ENCODE results near the gene CATSPER1. TPM values are rescaled to one million over a fixed set of nuclear protein-coding genes. Genes with fewer than 3 reads are reported as not detected.

CATSPER1 gene
- total and polyA plus RNA-seq, 2 of the 8 experiments (the other 6 are each of a cell fraction or from before 2014, with no cell fraction given): not detected

DNA sequence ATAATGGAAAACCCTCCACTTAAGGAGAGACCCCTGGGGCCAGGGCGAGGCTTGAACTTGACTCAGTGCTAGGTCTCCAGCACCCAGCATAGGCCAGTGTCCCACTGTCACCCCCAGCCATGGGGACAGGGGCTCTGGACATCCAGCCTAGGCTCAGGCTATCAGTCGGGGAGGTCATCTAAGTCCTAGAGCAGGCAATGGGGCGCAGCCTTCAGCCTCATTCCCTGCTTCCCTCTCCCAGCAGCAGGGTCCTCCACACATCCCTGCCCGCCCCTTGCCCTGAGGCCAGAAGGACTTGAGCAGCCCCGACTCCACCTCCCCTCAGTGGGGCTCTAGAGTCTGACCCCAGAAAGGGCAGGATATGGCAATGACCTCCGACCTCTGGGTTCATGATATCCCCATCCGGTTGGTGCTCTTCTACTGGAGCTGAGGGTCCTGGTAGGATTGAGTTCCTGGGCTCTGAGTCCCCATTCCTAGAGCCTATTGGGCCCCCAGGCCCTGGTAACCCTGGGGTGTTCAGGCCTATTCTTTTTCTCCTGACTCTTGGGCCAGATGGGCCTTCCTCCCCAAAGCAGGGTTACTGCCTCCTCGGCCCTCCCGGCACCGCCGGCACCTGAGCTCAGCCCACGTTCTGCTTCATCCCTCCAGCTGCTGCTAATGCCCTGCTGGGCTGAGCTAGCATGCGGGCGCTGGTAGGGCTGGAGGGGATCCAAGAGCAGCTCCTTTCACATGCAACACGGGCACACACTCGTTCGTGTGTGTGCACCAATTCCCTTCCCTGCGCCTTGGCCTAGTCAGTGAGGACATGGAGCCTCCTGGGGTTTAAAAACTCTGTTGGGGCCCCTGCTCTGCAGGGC is 10.1 kb downstream of the CATSPER1 start:
- FAIRE-seq: no peak
- Histone ChIP-seq H3K14ac (ENCODE audit: insufficient read length) (no peak overlapping the region), H4K8ac (ENCODE audit: extremely low read depth, insufficient read depth, low read length) (peak overlapping the region; percentile 51; the same call in 1 of the 2 replicates), H3K27me3 (replicated peaks in 1 of 4; ENCODE audit: control insufficient read depth in 3 of 4, extremely low read depth in 1 of 4, insufficient read depth in 3 of 4, low read length in 3 of 4) (peaks cover 5 to 22% (median 20%) of the 10 kb centered on the region in 4 experiments), H3K56ac (replicated peaks; ENCODE audit: insufficient read length, low read depth, low read length) (no peak overlapping the region), H2BK5ac (ENCODE audit: low read depth, low read length) (no peak overlapping the region), H3K23ac (ENCODE audit: insufficient read length) (no peak overlapping the region), H3K18ac (ENCODE audit: extremely low read depth, low read length) (no peak overlapping the region), H3K4me3 (ENCODE audit: extremely low read depth in 1 of 4, insufficient read depth in 2 of 4, low read depth in 3 of 4, low read length in 4 of 4) (no peak overlapping the region), H4K5ac (ENCODE audit: insufficient read length, low read depth, low read length) (no peak overlapping the region), H3K23me2 (ENCODE audit: low read depth, low read length) (peaks cover 2% of the 10 kb centered on the region; the same call in 1 of the 2 replicates), H3K27ac (ENCODE audit: low read depth, low read length) (no peak overlapping the region), H2BK12ac (ENCODE audit: low read depth, low read length) (no peak overlapping the region), H2BK20ac (ENCODE audit: low read length) (no peak overlapping the region), H2AFZ (ENCODE audit: low read length) (no peak overlapping the region), H2BK15ac (ENCODE audit: low read length) (no peak overlapping the region), H4K91ac (replicated peaks; ENCODE audit: insufficient read length, low read length) (no peak overlapping the region), H3K79me1 (ENCODE audit: low read depth, low read length) (no peaks in the 10 kb centered on the region), H4K20me1 (replicated peaks in 1 of 2; ENCODE audit: control insufficient read depth in 1 of 2, insufficient read depth in 2 of 2, low read length in 2 of 2) (no peaks in the 10 kb centered on the region), H3K9me3 (ENCODE audit: insufficient read depth in 2 of 2, low read depth in 1 of 2, low read length in 1 of 2) (no peaks in the 10 kb centered on the region), H3K4me2 (ENCODE audit: insufficient read depth in 1 of 2, low read depth in 2 of 2, low read length in 2 of 2) (no peak overlapping the region), H2BK120ac (replicated peaks; ENCODE audit: low read depth, low read length) (no peak overlapping the region), H3K79me2 (ENCODE audit: control insufficient read depth in 1 of 2, insufficient read depth in 2 of 2, low read length in 2 of 2) (no peaks in the 10 kb centered on the region), H3K4me1 (replicated peaks in 1 of 4; ENCODE audit: control insufficient read depth in 3 of 4, insufficient read depth in 4 of 4, low read length in 3 of 4) (peaks cover 0 to 8% (median 5%) of the 10 kb centered on the region in 4 experiments; a peak in 5 of 7 replicates), H3K9ac (replicated peaks in 1 of 4; ENCODE audit: extremely low read depth in 1 of 4, low read depth in 3 of 4, low read length in 3 of 4) (no peak overlapping the region), H2AK5ac (ENCODE audit: low read depth, low read length) (no peak overlapping the region), H3K36me3 (ENCODE audit: control insufficient read depth in 2 of 4, insufficient read depth in 4 of 4, low read length in 3 of 4) (no peaks in the 10 kb centered on the region), H3K4ac (replicated peaks; ENCODE audit: insufficient read length, low read depth, low read length) (peak overlapping the region; percentile 38)
- DNase-seq (ENCODE audit: low read depth in 1 of 2, low spot score in 2 of 2): no peak
- ChIA-PET POLR2A (ENCODE audit: partially characterized antibody) (interaction anchor here (0.7 to 1.2 kb wide), 3 partner anchors 14 to 296 kb away, joined by 3 to 5 read pairs (median 3); partner anchors contain the start of genes BANF1, EIF1AD and RNASEH2C), CTCF (ENCODE audit: partially characterized antibody) (interaction anchor here (1.1 kb wide), 1 partner anchor 128 kb away, joined by 3 read pairs; the partner anchor contains the start of gene FIBP)
- no peak for TF ChIP-seq GABPA (IDR thresholded peaks at IDR 0.05; ENCODE audit: borderline replicate concordance, insufficient read depth, low read length)
- TF ChIP-seq SIN3A (conservative IDR thresholded peaks at IDR 0.05 in 1 of 2, IDR thresholded peaks at IDR 0.05 in 1 of 2; ENCODE audit: low read depth in 1 of 2, low read length in 2 of 2): no peak
- no peak for TF ChIP-seq POU5F1 (IDR thresholded peaks at IDR 0.05; ENCODE audit: low read depth, low read length)
- TF ChIP-seq SIX5 (IDR thresholded peaks at IDR 0.05; ENCODE audit: low read depth, low read length): no peak
- WGBS, 2 experiments (ENCODE audit: extremely low coverage in 1 of 2, insufficient coverage in 1 of 2, insufficient read length in 1 of 2, insufficient replicate concordance in 2 of 2, low coverage in 1 of 2, low lambda C conversion rate in 2 of 2, missing lambda C conversion rate in 1 of 2): 85% methylated on average over 18 of the region's 18 CpGs; no CpG with 5 or more reads in 1 of the 2 experiments
